Adrenal gland (tissue), 12 donors: Measurements from ENCODE around the gene USP11. TPM values are rescaled to one million over a fixed set of nuclear protein-coding genes. Genes with fewer than 3 reads are reported as not detected.

Experiments
- DNase-seq, 7 donors: peaks; one replicate each; pipeline ENCODE4 v3.0.0-alpha.2; 2019 to 2020
- H3K27ac ChIP-seq, 5 donors: fragments of 200-600 bp; sonication (generic) in 4 of 5; 1 replicate in 3 of 5; 2 replicates in 2 of 5; pipeline versions ENCODE4 v1.5.1 to v1.8.0; 2016 to 2020; ENCODE audit warnings: mild to moderate bottlenecking in 1 of 5
- H3K27me3 ChIP-seq: fragments of 200-600 bp; 2 replicates; pipeline ENCODE4 v1.8.0; 2021
- H3K36me3 ChIP-seq, 2 donors: fragments of 200-600 bp; replicated peaks in 1 of 2; 1 replicate in 1 of 2; 2 replicates in 1 of 2; pipeline versions ENCODE4 v1.5.1 to v1.8.0; 2018 to 2022
- H3K4me1 ChIP-seq, 2 donors: fragments of 200-600 bp; replicated peaks in 1 of 2; 1 replicate in 1 of 2; 2 replicates in 1 of 2; pipeline versions ENCODE4 v1.5.1 to v1.8.0; 2018 to 2021
- H3K4me3 ChIP-seq, 4 donors: fragments of 200-600 bp; sonication (generic) in 3 of 4; one replicate each; pipeline ENCODE4 v1.5.1; 2016 to 2018
- H3K9me3 ChIP-seq, 3 donors: fragments of 200-600 bp; sonication (generic) in 1 of 3; replicated peaks in 1 of 3; 1 replicate in 2 of 3; 2 replicates in 1 of 3; pipeline versions ENCODE4 v1.5.1 to v1.8.0; 2016 to 2021
- CTCF ChIP-seq, 6 experiments: fragments of 450-650 bp in 4 of 6; fragments of 200-600 bp in 2 of 6; sonication (generic) in 1 of 6; IDR thresholded peaks; 1 replicate in 5 of 6; 2 replicates in 1 of 6; pipeline versions ENCODE4 v1.5.1 to v1.8.0; 2016 to 2021; ENCODE audit warnings: antibody characterized with exemption in 6 of 6, mild to moderate bottlenecking in 2 of 6, moderate library complexity in 1 of 6
- POLR2A ChIP-seq, 2 donors: fragments of 450-650 bp; IDR thresholded peaks; one replicate each; pipeline ENCODE4 v1.6.1; 2017; ENCODE audit warnings: antibody characterized with exemption in 2 of 2, mild to moderate bottlenecking in 2 of 2, moderate library complexity in 1 of 2
- WGBS, 4 donors: extraction: QIAGEN DNeasy Blood & Tissue Kit in 2 of 4; methylation state at CpG; one replicate each; pipeline versions ENCODE4 v1.1.5 to v1.1.7; 2013 to 2017; 5-methylcytosine and 5-hydroxymethylcytosine counted together
- intact Hi-C, 2 donors: fragments of 100-400 bp; cut with DNase I; formaldehyde crosslinking; loops; one replicate each; pipeline versions ENCODE4 v1.14.1 to v1.15.0; 2022 to 2023
- polyA plus RNA-seq, 3 donors: library from polyadenylated mRNA; stranded (reverse); fragments of 200-250 nt in 2 of 3; fragments of 350-450 nt in 1 of 3; fragmentation: Illumina TruSeq in 1 of 3; extraction: RNeasy Lipid Tissue Mini Kit (QIAGEN cat#74804) in 1 of 3; gene quantifications; one replicate each; pipeline ENCODE4 v1.2.3, GENCODE V29; 2013 to 2014
- total RNA-seq, 9 donors: library from RNA; depleted of rRNA in 4 of 9; stranded (reverse); fragments of >200 nt in 4 of 9; fragments of 120-200 nt in 1 of 9; fragmentation: NEBNext Ultra II Directional in 1 of 9; extraction: Animal tissue kit (Norgen Biotek cat#: 25700) in 1 of 9; gene quantifications; one replicate each; pipeline versions ENCODE4 v1.1.0 to v1.2.4, GENCODE V29; 2013 to 2023
- donor health status: healthy with polysubstance abuse.
- donor health status: Bipolar disorder and iron deficiency.
- donor health status: DM: yes; HTN: yes; CAD: no.
- donor health status: DM: no; HTN: no; CAD: no.
- donor health status: DM: no; HTN: no; CAD: no.
- donor health status: DM: yes; HTN: yes; CAD: no.

The USP11 gene
- total and polyA plus RNA-seq, 12 donors: 27.4 to 63.0 (median 52.1) TPM

- Histone ChIP-seq H3K4me1 (no peaks in the 10 kb centered on the region), H3K36me3 (peaks cover 0 to 37% of the 10 kb centered on the region in 2 donors), H3K4me3 (no peak overlapping the region), H3K9me3 (no peaks in the 10 kb centered on the region), H3K27ac (no peak overlapping the region), H3K27me3 (peaks cover 3% of the 10 kb centered on the region)
- TF ChIP-seq CTCF (IDR thresholded peaks at IDR 0.05) (no peak), POLR2A (IDR thresholded peaks at IDR 0.05) (no peak)
- WGBS, 4 donors: 90 to 94% (median 91%) methylated on average over 18 to 27 of the region's 27 CpGs; no CpG with 5 or more reads in 1 of the 4 donors
- DNase-seq: no peak
- intact Hi-C loops: loop anchor here in 1 of 2 donors (10.0 kb wide), 1 partner anchor 61 kb away; no protein-coding TSS in a partner anchor
These were observed 46.6 kb upstream of the USP11 start for GRCh38 chrX:47186096-47186740.

GRCh38 chrX:47187106-47187677, 45.6 kb upstream of the USP11 start:
- no peak for TF ChIP-seq POLR2A (IDR thresholded peaks at IDR 0.05)
- no peak for TF ChIP-seq CTCF (IDR thresholded peaks at IDR 0.05)
- Histone ChIP-seq H3K36me3 (peaks cover 0 to 29% of the 10 kb centered on the region in 2 donors), H3K4me1 (no peaks in the 10 kb centered on the region), H3K27me3 (peaks cover under 1% of the 10 kb centered on the region), H3K4me3 (no peak overlapping the region), H3K27ac (peak overlapping the region in 1 of 5 donors; percentile 10), H3K9me3 (no peaks in the 10 kb centered on the region)
- 71 to 100% (median 77%) methylated on average over 1 to 4 of the region's 4 CpGs; no CpG with 5 or more reads in 1 of the 4 donors for WGBS, 4 donors
- DNase-seq: peak in 4 of 7 donors; percentile 39 to 67 (median 58)
- intact Hi-C loops: loop anchor here in 1 of 2 donors (10.0 kb wide), 1 partner anchor 62 kb away; no protein-coding TSS in a partner anchor

GRCh38 chrX:47189906-47190305, 42.9 kb upstream of the USP11 start:
- no peak overlapping the region for H3K27ac ChIP-seq
- H3K4me3 ChIP-seq: no peak overlapping the region
- H3K27me3 ChIP-seq: no peaks in the 10 kb centered on the region
- intact Hi-C loops: loop anchor here in 1 of 2 donors (10.0 kb wide), 3 partner anchors 65 to 335 kb away; no protein-coding TSS in a partner anchor
- 64 to 80% (median 72%) methylated on average over 6 to 19 of the region's 19 CpGs for WGBS, 4 donors
- no peaks in the 10 kb centered on the region for H3K9me3 ChIP-seq
- peaks cover 7 to 11% of the 10 kb centered on the region in 2 donors for H3K4me1 ChIP-seq
- DNase-seq: no peak
- H3K36me3 ChIP-seq: peaks cover 0 to 15% of the 10 kb centered on the region in 2 donors
- TF ChIP-seq POLR2A (IDR thresholded peaks at IDR 0.05) (no peak), CTCF (IDR thresholded peaks at IDR 0.05) (no peak)

- no peak for TF ChIP-seq CTCF (IDR thresholded peaks at IDR 0.05)
- TF ChIP-seq POLR2A (IDR thresholded peaks at IDR 0.05): peak; percentile 23 to 69
- WGBS, 4 donors: 2 to 24% (median 15%) methylated on average over 9 to 40 of the region's 40 CpGs
- H3K27ac ChIP-seq: peak overlapping the region in 2 of 5 donors; percentile 9 to 19
- peaks cover 12 to 19% of the 10 kb centered on the region in 2 donors for H3K4me1 ChIP-seq
- peaks cover 0 to 8% of the 10 kb centered on the region in 2 donors for H3K36me3 ChIP-seq
- DNase-seq: peak; percentile 84 to 93 (median 90)
- no peaks in the 10 kb centered on the region for H3K27me3 ChIP-seq
- intact Hi-C loops: loop anchor here in 1 of 2 donors (10.0 kb wide), 2 partner anchors 194 to 334 kb away; no protein-coding TSS in a partner anchor
- peak overlapping the region in 2 of 4 donors; percentile 16 to 47 for H3K4me3 ChIP-seq
- H3K9me3 ChIP-seq: no peaks in the 10 kb centered on the region
These were observed 42.2 kb upstream of the USP11 start for GRCh38 chrX:47190445-47191269.
